Skin epidermis (tissue), 12 donors: ENCODE results near the gene LRIT3.
"Not testable (repeated sequence)": the region's sequence is repeated elsewhere in the genome, so short reads cannot be mapped to it uniquely, and the experiment has no call there.

Experiments used
- H3K27ac ChIP-seq, 21 experiments: fragments of 200-600 bp; sonication (generic) in 11 of 21; one replicate each; pipeline ENCODE4 v1.5.0; 2020; ENCODE audit warnings: mild to moderate bottlenecking in 3 of 21, inconsistent platforms in 2 of 21, moderate library complexity in 2 of 21
- H3K4me3 ChIP-seq, 7 experiments: fragments of 200-600 bp; sonication (generic) in 2 of 7; one replicate each; pipeline ENCODE4 v1.5.0; 2020; ENCODE audit warnings: inconsistent platforms in 2 of 7, mild to moderate bottlenecking in 2 of 7, moderate library complexity in 1 of 7

Gene LRIT3

DNA sequence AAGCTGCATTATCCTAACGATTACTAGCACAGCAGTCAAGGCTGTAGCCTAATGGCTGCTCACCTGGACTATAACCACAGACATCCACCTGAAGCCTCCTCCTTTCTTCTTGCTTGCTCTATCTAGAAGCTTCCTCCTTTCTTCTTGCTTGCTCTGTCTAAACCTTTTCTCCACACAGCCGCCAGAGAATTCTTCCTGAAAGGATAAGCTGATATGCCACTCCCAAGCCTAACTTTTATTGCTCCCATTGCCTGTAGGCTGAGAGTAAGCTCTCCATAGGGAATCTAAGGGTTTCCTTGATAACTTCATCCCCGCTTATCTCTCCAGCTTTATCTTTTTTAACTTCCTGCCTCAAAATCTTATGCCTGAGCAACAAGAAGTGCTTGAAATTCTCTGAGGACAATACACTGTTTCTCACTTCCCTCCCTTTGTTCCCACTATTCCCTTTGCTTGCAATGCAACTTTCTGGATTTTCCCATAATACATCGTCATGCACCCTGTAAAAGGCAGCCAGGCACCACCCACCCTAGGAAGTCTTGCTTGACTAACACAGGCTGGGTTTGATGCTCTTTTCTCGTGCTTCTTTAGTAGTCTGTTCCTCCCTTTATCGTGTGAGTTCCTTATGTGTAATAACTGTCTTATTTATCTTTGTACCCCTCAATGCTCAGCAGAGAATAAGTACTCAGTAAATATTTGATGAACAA lies 1.4 kb upstream of the LRIT3 start:
- Histone ChIP-seq H3K4me3 (no peak overlapping the region), H3K27ac (no peak overlapping the region)

DNA sequence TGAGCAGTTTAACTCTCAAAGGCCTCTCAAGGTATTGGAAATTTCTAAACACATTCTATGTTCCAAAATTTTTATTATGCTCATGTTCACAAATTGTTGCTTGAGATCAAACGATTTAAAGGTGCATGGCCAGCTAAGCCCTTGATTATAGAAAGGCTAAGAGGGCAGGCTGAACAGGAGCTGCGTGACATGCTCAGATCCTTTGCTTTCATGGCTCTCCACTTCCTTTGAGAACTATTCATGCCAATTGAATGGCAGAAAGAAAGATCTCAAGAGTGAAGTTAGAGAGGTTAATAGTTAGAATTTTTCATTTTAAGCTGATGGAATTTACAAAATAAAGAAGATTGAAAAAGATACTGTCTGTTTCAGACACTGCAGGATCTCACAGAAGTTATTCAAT lies 594 bp downstream of the LRIT3 start:
- Histone ChIP-seq H3K27ac (no peak overlapping the region), H3K4me3 (no peak overlapping the region)

DNA sequence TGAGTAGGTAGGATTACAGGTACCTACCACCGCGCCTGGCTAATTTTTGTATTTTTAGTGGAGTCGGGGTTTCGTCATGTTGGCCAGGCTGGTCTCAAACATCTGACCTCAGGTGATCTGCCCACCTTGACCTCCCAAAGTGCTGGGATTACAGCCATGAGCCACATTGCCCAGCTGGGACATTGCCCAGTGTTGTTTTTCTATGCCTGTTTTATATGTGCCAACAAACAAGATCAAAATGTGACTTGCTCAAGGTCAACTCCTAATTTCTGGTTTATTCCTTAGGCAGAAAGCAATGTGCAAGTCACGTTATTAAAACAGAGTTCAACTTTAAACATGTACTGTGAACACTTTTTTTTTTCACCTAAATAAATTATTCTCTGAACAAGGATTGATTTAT lies 2.7 kb downstream of the LRIT3 start:
- no peak overlapping the region for H3K27ac ChIP-seq
- no peak overlapping the region for H3K4me3 ChIP-seq

DNA sequence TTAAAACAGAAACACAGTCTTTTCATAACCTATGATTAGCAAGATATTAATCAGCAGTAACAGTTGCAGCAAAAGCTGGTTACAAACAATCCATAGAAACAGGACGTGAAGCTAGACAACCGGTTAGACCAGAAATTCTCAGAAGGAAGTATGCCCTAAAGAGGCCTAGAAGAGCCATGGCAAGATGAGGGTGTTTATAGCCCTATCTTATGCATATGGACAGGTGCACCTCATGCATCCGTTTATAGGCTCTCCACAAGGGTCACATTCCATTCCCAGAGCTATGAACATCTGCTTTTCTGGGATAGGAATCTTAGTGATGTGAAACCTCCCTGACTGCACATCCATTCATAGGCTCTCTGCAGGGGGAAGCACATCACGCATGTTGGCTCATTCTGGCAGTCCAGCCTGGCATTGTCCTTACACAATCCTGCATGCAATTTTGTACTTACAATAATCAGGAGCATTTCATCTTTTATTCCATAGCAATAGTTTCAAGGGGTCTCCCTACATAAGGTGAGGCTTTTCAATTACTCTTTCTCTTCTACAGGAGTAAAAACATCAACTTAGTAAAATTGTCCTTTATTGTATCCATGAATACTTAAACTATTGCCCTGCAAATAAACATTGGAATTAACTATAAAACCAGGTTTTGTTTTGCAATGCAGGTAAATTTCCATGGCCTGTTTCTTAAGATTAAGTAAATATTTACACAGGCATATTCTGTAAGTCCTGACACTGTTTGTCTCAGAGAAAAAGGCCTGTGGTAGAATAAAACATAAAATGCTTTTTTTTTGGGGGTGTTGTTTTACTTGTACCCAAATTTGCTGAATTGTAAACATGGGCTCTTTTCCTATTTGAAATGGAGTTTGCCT lies 11.8 kb downstream of the LRIT3 start:
- not testable (repeated sequence) for H3K27ac ChIP-seq, H3K4me3 ChIP-seq

DNA sequence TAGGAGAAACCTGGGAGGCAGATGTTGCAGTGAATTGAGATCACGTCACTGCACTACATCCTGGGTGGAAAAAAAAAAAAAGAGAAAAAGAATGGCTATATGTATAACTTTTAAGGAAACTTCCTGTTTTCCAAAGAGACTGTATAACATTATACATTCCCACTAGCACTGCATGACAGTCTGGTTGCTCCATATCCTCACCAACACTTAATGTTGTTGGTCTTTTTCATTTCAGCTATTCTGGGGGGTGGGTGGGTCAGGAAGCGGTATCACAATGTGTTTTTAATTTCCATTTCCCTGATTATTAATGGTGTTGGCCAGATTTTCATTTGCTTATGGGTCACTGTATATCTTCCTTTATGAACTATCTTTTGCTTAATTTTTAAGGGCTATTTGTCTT lies 13.4 kb downstream of the LRIT3 start:
- H3K4me3 ChIP-seq, result no peak overlapping the region

DNA sequence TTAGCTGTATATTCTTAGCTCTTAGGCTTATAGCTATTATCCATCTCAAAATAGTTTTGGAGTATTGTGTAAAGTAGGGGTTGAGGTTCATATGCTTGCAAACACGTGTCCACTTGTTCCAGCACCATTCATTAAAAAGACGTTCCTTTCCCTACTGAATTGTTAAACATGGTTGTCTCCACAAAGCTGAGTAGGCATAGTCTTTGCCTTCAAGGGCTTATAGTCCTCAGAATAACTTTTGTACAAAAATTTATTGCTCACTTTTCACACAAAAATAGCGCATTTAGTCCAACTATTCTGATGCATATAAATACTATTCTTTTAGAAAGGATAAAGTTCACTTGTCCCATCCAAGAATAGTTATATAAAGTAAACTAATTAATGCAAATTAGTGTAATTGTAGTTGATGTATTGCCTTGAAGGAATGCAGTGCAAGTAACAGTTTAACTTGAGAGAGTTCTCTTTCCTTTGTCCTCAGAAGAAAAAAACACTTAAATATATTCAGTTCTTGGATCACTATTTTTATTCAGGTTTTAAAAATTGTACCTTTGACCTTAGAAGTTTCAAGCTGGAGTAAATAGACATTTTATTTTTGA lies 14.1 kb downstream of the LRIT3 start:
- H3K27ac ChIP-seq, result no peak overlapping the region

More for the DNA sequence above, 13.4 kb downstream of the LRIT3 start:
- no peak overlapping the region for H3K27ac ChIP-seq

DNA sequence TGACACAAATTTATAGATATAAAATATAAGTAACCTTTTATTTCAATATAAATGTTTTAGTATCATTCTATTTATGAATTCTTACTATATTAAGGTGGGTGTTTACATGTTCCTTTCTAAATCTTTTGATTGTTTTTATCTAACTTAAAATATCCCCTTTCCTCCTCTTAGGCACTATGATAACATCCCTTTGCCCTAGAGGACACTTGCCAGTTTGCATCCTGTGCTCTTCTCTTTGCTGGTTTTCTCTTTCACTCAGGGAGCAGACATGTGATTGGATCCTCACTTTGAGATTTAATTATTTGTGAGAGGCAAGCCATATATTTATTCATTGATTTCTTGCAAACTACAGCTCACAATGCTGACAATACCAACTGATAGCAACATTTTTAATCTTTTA lies 16.2 kb downstream of the LRIT3 start:
- H3K4me3 ChIP-seq, result no peak overlapping the region
- no peak overlapping the region for H3K27ac ChIP-seq

More for the DNA sequence above, 14.1 kb downstream of the LRIT3 start:
- H3K4me3 ChIP-seq, result no peak overlapping the region

DNA sequence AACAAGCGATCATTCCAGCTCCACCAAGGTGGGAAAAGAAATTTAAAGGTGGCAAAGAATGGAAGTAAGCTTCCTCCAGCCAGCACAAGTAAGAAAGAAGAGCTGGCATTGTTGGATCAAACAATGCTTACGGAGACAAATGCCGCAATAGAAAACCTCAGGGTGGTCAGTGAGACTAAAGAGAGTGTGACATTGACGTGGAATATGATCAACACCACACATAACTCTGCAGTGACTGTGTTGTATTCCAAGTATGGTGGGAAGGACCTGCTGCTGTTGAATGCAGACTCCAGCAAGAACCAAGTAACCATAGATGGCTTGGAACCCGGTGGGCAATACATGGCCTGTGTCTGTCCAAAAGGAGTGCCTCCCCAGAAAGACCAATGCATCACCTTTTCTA lies 22.2 kb downstream of the LRIT3 start:
- Histone ChIP-seq H3K4me3 (no peak overlapping the region), H3K27ac (no peak overlapping the region)

DNA sequence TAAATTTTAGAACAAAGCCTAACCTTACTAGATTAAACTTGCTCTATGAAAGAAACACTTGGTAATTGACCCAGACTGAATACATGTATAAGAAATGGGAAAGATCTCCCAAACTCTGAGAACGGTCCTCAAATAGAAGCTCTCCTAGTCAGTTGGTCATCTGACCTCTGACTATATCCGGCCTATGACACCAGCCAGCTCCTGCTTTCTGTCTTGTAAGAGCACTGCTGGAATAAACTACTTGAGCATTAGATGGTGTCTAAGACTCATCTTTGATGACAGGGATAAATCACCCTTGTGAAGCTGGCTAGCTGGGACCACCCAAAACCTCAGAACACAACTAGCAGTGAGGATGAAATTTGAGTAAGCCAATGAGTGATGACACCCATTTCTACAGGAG lies 24.2 kb downstream of the LRIT3 start:
- no peak overlapping the region for H3K27ac ChIP-seq
- no peak overlapping the region for H3K4me3 ChIP-seq

DNA sequence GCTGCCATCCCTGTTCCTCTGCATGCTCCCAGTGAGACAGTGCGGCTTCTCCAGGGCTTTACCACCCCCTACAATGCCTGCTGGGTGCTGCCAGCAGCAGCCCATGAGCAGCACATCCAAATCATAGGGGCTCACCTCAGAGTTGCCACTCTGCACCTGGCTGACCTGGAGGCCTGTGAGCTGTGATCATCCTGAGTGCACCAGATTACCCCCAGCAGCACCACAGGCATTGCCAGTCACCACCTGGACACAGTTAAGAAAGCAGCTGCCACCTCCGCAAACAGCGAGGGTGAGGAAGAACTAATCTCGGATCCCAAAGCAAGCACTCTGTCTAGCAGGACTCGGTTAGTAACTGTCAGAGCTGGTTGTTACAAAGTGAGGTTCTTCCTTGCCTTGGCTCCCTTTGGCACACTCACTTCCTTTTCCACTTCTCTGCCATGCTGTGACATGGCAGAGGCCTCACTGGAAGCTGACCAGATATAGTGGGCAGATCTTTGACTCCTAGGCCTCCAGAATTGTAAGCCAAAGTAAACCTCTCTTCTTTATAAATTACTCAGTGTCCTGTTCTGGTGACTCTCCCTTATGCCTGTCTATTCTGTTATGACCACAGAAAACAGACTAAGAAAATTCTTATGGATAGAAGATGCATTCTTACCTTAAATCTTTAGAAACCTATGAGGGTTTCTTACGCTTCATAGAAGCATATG lies 25.2 kb downstream of the LRIT3 start:
- H3K27ac ChIP-seq, result no peak overlapping the region
- no peak overlapping the region for H3K4me3 ChIP-seq

DNA sequence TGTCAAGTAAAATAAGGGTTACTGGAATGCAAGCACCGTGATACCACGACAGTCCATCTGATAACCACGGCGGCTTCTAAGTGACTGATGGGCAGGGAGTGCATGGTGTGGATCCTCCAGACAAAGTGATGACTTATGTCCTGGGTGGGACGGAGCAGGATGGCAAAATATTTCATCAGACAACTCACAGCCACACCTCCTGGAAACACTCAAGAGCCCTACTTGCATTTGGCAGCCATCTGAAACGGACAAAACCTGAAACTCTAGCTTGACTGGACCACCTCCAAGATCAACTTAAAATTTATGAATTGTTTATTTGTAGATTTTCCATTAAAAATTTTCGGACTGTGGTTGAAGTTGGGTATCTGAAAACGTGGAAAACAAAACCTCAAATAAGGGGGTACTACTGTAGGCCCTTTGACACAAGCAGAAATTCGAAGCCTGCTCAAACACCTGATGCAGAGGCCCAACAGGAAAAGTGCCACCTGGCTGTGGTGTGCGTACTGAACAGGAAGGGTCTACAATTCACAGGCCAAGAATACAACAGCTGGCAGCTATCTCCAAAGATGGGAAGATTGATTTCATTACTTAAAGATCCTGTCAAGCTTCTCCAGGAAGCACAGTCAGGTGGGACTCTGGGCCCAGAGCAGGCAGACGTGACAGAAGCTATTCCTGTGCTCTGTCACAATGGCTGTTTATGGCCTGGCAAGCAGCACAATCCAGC lies 26.0 kb downstream of the LRIT3 start:
- H3K4me3 ChIP-seq, result no peak overlapping the region
- H3K27ac ChIP-seq, result no peak overlapping the region

DNA sequence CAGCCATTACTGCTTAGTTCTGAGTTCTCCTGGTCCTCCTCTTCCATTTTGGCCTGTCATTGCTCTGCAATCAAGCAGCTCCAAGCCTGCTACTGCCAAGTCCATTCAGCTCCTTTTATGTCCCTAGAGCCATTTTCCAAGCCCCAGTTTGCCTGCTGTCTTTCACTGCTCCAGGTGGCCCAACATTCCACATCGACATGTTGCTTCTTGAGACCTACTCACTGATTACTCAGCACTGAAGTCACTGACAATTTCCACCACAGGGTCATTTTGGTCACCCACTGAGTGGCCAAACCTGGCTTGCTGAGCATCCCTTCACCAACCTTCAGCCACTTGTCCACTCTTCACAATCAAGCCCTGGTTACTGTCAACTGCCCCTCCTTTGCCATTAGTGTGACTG lies 27.2 kb downstream of the LRIT3 start:
- Histone ChIP-seq H3K27ac (no peak overlapping the region), H3K4me3 (no peak overlapping the region)

DNA sequence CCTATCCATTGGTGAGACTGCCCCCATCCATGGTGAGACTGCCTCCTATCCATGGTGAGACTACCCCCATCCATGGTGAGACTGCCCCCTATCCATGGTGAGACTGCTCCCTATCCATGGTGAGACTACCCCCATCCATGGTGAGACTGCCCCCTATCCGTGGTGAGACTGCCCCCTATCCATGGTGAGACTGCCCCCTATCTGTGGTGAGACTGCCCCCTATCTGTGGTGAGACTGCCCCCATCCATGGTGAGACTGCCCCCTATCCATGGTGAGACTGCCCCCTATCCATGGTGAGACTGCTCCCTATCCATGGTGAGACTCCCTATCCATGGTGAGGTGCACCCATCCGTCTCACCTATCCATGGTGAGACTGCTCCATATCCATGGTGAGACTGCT lies 27.6 kb downstream of the LRIT3 start:
- H3K27ac ChIP-seq, H3K4me3 ChIP-seq: not testable (repeated sequence)

DNA sequence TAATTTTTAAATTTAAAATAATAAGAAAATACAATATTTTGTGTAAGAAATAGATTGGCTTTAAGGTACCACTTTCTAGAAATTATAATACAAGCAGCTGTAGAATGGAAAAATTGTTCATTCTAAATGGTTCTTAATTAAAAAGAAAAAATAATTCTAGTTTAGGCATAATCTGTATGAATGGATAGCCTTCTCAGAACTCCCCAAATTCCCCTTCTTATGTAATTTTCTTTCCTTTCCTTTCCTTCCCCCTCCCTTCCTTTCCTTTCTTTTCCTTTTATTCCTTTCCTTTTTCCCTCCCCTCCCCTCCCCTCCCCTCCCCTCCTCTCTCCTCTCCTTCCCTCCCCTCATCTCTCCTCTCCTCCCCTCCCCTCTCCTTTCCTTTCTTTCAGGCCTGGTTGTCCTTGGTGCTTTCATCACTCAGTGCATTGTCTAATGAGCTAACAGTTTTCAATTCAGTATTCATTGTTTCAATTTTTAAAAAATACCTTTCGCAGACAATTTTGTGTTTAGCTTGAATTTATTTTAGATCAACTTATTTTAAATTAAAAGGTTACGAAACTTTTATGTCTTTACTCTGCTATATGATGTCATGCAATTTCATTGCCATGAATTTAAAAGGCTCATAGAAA lies 28.8 kb downstream of the LRIT3 start:
- no peak overlapping the region for H3K27ac ChIP-seq
- no peak overlapping the region for H3K4me3 ChIP-seq

DNA sequence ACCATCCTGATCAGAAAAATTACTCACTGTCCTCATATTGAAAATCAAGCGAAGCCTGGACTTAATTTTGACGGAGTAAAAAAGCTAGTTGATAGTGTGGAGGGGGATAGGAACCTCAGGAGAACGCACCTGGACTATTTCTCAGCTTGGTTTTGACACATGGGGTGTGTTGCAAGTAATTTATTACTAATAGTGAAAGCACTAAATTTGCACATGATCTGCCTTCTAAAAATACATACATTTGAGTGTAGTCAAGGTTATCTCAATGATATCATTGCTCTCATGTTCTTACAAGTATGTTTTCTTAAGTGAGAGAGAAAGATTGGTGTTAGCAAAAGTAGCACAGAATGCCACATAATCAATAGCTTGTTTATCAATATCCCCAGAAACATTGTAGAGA lies 29.5 kb downstream of the LRIT3 start:
- no peak overlapping the region for H3K4me3 ChIP-seq
- no peak overlapping the region for H3K27ac ChIP-seq

DNA sequence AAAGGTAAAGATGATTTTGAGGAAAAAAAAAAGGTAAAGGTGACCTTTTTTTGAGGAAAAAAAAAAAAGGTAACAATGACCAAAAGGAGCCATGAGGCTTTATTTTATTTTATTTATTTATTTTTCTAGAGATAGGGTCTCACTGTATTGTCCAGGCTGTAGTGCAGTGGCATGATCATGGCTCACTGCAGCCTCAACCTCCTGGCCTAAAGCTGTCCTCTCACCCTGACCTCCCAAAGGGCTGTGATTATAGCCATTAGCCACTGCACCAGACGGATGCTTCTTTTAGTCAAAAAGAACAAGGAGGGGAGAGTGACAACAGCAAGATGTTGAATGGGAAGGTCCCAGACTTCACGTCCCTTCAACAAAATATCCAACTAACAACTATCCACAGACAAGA lies 30.4 kb downstream of the LRIT3 start:
- H3K27ac ChIP-seq, result no peak overlapping the region
- no peak overlapping the region for H3K4me3 ChIP-seq

DNA sequence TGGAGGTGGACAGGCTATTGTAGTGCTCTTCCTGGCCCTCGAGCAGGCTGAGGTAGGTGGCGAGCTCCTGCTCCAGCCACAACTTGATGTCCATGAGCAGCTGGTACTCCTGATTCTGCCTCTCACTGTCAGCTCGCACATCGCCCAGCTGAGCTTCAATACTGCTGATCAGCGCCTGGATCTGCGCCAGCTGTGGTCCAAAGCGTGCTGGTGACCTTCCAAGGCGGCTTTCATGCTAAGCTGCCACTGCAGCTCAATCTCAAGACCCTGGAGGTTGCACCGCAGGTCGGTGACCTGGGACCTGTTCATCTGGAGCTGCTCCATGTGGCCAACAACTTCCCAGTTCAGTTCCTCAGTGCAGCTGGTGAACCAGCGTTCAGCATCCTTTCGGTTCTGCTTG lies 31.2 kb downstream of the LRIT3 start:
- H3K27ac ChIP-seq, result no peak overlapping the region
- no peak overlapping the region for H3K4me3 ChIP-seq

DNA sequence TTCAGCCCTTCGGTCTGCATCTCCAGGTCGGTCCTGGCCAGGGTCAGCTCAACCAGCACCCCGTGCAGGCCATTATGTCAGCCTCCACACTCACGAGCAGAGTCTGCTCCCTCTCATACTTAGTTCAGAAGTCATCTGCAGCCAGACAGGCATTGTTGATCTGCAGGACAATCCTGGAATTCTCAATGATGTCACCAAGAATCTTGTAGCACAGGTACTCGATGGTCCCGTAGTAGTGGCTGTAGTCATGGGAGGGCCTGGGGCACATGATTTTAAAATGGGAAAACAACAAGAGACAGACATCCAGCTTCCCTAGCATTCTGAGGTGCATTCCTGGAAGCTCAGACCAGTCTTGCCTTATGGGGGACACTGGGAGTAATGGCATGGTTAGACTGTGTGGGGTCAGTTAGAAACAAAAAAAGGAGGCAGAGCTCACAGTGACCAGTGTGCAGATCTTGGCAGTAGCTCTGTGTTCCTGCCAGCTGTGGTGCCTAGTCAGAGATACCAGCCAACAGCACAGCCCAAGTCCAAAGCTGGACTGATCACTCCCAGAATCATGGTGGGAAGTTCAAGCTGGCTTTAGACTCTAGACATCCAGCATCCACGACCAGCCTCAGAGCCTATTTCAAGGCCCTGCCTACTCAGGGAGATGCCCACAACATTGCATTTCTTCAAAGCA lies 31.9 kb downstream of the LRIT3 start:
- H3K4me3 ChIP-seq, result no peak overlapping the region
- no peak overlapping the region for H3K27ac ChIP-seq

DNA sequence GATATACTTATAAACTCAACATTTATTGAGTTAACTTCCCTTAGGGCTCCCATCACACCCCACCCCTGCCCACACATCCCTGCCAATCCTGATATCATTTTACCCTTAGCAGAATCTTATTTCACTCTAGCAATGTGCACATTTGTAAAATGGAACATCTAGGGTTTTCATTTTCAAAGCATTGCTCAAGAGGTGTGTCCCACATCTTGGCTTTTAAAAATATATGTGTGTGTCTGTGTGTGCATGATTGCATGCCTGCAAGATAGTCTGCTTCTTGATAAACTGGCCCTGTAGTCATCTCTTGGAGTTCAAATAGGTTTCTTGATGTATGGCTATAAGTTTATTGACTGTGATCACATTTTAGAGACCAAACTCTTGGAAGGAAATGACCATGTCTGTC lies 38.4 kb downstream of the LRIT3 start:
- Histone ChIP-seq H3K4me3 (no peak overlapping the region), H3K27ac (no peak overlapping the region)
